HepG2 (cell line): Measurements from ENCODE around the gene CYSTM1. TPM values are rescaled to one million over a fixed set of nuclear protein-coding genes. Genes with fewer than 3 reads are reported as not detected.

Experiments used
- ARID2 ChIP-seq: sonication (generic); formaldehyde crosslinking; IDR thresholded peaks from 2 replicates; pipeline ENCODE4 v1.8.1; 2022; ENCODE audit warnings: mild to moderate bottlenecking, missing genetic modification reagents, borderline replicate concordance
- EHMT2 ChIP-seq: fragments of 200-600 bp; sonication (generic); IDR thresholded peaks from 2 replicates; pipeline ENCODE4 v1.7.0; 2017; ENCODE audit warnings: antibody characterized with exemption, low read depth, low read length, borderline replicate concordance
- ETV5 ChIP-seq: IDR thresholded peaks from 2 replicates; pipeline ENCODE4 v1.6.1; 2018; ENCODE audit warnings: missing biosample characterization, missing genetic modification reagents, inconsistent platforms, borderline replicate concordance
- ISL2 ChIP-seq: sonication (generic); formaldehyde crosslinking; IDR thresholded peaks from 2 replicates; pipeline ENCODE4 v1.5.0; 2020; ENCODE audit warnings: missing genetic modification reagents
- JARID2 ChIP-seq: sonication (generic); formaldehyde crosslinking; IDR thresholded peaks from 2 replicates; pipeline ENCODE4 v1.8.1; 2023; ENCODE audit warnings: missing genetic modification reagents, inconsistent platforms; ENCODE audit not compliant: insufficient replicate concordance
- NFAT5 ChIP-seq: sonication (generic); formaldehyde crosslinking; IDR thresholded peaks from 2 replicates; pipeline ENCODE4 v1.4.0; 2020; ENCODE audit warnings: missing genetic modification reagents
- NR2F6 ChIP-seq, 2 experiments: IDR thresholded peaks; 2 replicates each; pipeline ENCODE4 v1.6.1; 2016; ENCODE audit warnings: antibody characterized with exemption in 1 of 2, mild to moderate bottlenecking in 1 of 2
- POLR2G ChIP-seq: fragments of 200-400 bp; formaldehyde crosslinking; IDR thresholded peaks from 2 replicates; pipeline ENCODE4 v1.6.1; 2018; ENCODE audit warnings: mild to moderate bottlenecking, low read depth, low read length, moderate library complexity
- RFXANK ChIP-seq: IDR thresholded peaks from 2 replicates; pipeline ENCODE4 v1.6.1; 2016
- SNRNP70 ChIP-seq: fragments of 200-400 bp; formaldehyde crosslinking; IDR thresholded peaks from 2 replicates; pipeline ENCODE4 v1.6.1; 2017; ENCODE audit warnings: mild to moderate bottlenecking, low read depth, low read length, moderate library complexity
- THAP11 ChIP-seq: IDR thresholded peaks from 2 replicates; pipeline ENCODE4 v1.6.1; 2016; ENCODE audit warnings: missing biosample characterization, missing genetic modification reagents
- THRA ChIP-seq: sonication (generic); formaldehyde crosslinking; IDR thresholded peaks from 2 replicates; pipeline ENCODE4 v1.4.0; 2020; ENCODE audit warnings: missing genetic modification reagents, borderline replicate concordance
- ZBTB1 ChIP-seq: sonication (generic); formaldehyde crosslinking; IDR thresholded peaks from 2 replicates; pipeline ENCODE4 v1.4.0; 2020; ENCODE audit warnings: missing genetic modification reagents, borderline replicate concordance
- ZBTB46 ChIP-seq: sonication (generic); formaldehyde crosslinking; IDR thresholded peaks from 2 replicates; pipeline ENCODE4 v1.4.0; 2020; ENCODE audit warnings: mild to moderate bottlenecking, missing genetic modification reagents, borderline replicate concordance
- ZKSCAN1 ChIP-seq: fragments of 150-350 bp; IDR thresholded peaks from 2 replicates; pipeline ENCODE4 v1.6.1; 2014; ENCODE audit warnings: low read length
- ZNF280D ChIP-seq: sonication (generic); formaldehyde crosslinking; IDR thresholded peaks from 2 replicates; pipeline ENCODE4 v1.5.1; 2020; ENCODE audit warnings: mild to moderate bottlenecking, missing genetic modification reagents
- ZNF468 ChIP-seq: sonication (generic); formaldehyde crosslinking; IDR thresholded peaks from 2 replicates; pipeline ENCODE4 v1.8.0; 2022; ENCODE audit warnings: mild to moderate bottlenecking, moderate library complexity, missing genetic modification reagents
- polyA plus RNA-seq, 8 experiments: library from polyadenylated mRNA; depleted of rRNA in 3 of 8; stranded (reverse) in 7 of 8; unstranded in 1 of 8; fragments of >200 nt; fragmentation: Illumina TruSeq in 4 of 8; extraction: Trizol in 4 of 8; gene quantifications; 2 replicates each; pipeline versions ENCODE4 v1.2.1 to v1.2.3, GENCODE V29; 2011 to 2016; ENCODE audit warnings: low read depth in 4 of 8, missing spikeins in 1 of 8, mixed read lengths in 1 of 8; ENCODE audit not compliant: insufficient read depth in 1 of 8
- total RNA-seq, 5 experiments: library from RNA; depleted of rRNA; stranded (reverse); fragments of >200 nt; fragmentation: Illumina TruSeq; extraction: Trizol; gene quantifications; 2 replicates each; pipeline ENCODE4 v1.2.3, GENCODE V29; 2016; ENCODE audit warnings: low read depth in 1 of 5

Gene CYSTM1
- total and polyA plus RNA-seq, 2 of the 13 experiments (the other 11 are each of a cell fraction or from before 2014, with no cell fraction given), result 40.0 to 73.4 TPM

- TF ChIP-seq NFAT5 (CRISPR knock-in tag), result no peak
- TF ChIP-seq ZBTB1, result no peak
- TF ChIP-seq RFXANK (CRISPR knock-in tag), result no peak
- TF ChIP-seq ISL2, result no peak
- 0 out of 2 replicates have a peak, but pooled peaks have one; percentile 19 for TF ChIP-seq THRA
- no peak for TF ChIP-seq JARID2 (CRISPR knock-in tag)
- TF ChIP-seq THAP11 (CRISPR knock-in tag), result 0 out of 2 replicates have a peak, but pooled peaks have one; percentile 17
- no peak for TF ChIP-seq NR2F6 (IDR thresholded peaks at IDR 0.05)
- TF ChIP-seq NR2F6 (CRISPR knock-in tag; IDR thresholded peaks at IDR 0.05), result no peak; the same call in 1 of the 2 replicates
- no peak for TF ChIP-seq ZBTB46
- no peak for TF ChIP-seq SNRNP70
- TF ChIP-seq ZNF280D, result no peak
- no peak for TF ChIP-seq ZNF468 (CRISPR knock-in tag)
- no peak for TF ChIP-seq ARID2 (CRISPR knock-in tag)
- TF ChIP-seq EHMT2, result no peak
- TF ChIP-seq POLR2G, result no peak
- TF ChIP-seq ZKSCAN1, result no peak
- TF ChIP-seq ETV5 (CRISPR knock-in tag), result no peak
Measured at GRCh38 chr5:140145818-140146522, 29.0 kb upstream of the CYSTM1 start (continued).
